Upper lobe of left lung (tissue), 4 donors: ENCODE results near the gene KAT6B.

Source experiments
- POLR2A ChIP-seq, 4 donors: fragments of 450-650 bp; IDR thresholded peaks; one replicate each; pipeline ENCODE4 v1.5.1; 2016 to 2017; ENCODE audit warnings: antibody characterized with exemption in 4 of 4, mild to moderate bottlenecking in 2 of 4
- TF ChIP-seq, protein P1 (sequence below), 6 experiments: fragments of 450-650 bp in 4 of 6; fragments of 200-600 bp in 2 of 6; sonication (generic) in 2 of 6; IDR thresholded peaks; one replicate each; pipeline ENCODE4 v1.5.1; 2016 to 2019; ENCODE audit warnings: antibody characterized with exemption in 6 of 6

DNA sequence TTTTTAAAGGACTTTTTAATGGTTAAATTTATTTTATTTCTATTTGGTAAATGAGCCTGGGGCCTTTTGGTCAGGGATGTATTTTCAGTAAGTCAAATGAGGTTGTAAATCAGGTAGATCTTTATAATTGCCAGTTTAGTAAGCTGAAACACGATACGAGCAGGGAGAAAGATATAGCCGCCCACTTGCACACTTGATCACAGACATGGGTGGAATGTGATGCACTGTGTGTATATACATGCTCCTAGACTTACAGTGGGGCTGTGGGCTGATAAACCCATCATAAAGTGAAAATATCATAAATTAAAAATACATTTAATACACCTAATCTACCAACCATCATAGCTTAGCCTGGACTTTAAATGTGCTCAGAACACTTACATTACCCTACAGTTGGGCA lies 165.7 kb downstream of the KAT6B start:
- TF ChIP-seq, protein P1, sequence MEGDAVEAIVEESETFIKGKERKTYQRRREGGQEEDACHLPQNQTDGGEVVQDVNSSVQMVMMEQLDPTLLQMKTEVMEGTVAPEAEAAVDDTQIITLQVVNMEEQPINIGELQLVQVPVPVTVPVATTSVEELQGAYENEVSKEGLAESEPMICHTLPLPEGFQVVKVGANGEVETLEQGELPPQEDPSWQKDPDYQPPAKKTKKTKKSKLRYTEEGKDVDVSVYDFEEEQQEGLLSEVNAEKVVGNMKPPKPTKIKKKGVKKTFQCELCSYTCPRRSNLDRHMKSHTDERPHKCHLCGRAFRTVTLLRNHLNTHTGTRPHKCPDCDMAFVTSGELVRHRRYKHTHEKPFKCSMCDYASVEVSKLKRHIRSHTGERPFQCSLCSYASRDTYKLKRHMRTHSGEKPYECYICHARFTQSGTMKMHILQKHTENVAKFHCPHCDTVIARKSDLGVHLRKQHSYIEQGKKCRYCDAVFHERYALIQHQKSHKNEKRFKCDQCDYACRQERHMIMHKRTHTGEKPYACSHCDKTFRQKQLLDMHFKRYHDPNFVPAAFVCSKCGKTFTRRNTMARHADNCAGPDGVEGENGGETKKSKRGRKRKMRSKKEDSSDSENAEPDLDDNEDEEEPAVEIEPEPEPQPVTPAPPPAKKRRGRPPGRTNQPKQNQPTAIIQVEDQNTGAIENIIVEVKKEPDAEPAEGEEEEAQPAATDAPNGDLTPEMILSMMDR (IDR thresholded peaks at IDR 0.05) = no peak
- no peak for TF ChIP-seq POLR2A (IDR thresholded peaks at IDR 0.05)
